ENCODE data around the gene IRF5. TPM values are rescaled to one million over a fixed set of nuclear protein-coding genes. Genes with fewer than 3 reads are reported as not detected.

Gene IRF5
- total and polyA plus RNA-seq, 10 of the 15 experiments (the other 5 are each of a cell fraction or from before 2014, with no cell fraction given) = 5.4 to 90.3 (median 61.7) TPM

DNA sequence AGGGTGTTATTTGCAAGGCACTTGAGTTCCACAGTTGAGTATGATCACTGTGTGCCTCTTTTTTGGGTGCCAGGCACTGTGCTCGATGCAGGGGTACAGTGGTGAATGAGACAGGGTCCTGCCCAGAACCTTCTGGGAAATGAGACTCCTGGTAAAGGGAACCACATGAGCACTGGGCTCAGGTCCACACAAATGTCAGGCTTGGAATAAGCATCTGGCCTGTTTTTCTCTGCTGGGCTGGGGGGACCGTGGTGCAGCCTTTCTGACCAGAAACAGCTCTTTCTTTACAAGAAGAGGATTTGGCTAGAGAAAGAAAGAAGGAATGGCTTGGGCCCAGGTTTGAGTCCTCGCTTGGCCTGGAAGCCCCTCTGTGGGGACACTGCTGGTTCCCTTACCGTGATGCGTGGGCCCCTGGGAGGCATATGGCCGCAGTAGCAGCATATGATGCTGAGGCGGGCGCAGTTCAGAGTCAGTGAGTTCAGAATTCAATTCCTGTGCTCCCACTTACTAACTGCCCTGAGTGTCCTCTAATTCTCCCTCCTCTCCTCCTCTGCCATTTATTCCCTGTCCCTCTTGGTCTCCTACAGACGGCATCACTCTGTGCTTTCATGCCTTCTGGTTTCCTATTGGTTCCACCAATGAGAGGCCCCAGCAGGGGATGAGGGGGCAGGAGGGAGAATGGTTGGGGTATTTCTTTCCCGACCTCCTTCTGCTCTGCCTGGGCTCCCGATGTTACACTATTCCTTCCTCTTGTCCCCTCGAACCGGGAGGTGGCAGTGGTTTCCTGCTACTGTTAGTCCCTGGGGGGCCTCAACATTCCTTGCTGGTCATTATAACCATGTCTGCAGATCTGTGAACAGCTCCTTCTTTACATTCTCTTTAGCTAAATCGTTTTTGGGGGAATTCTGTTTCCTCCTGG is 17.6 kb upstream of the IRF5 start:
- BruUV-seq (replicated peaks) = no TSS peak
- intact Hi-C loops (cut with micrococcal nuclease; ENCODE audit: unreplicated experiment) (no loop called here), in situ Hi-C loops (cut with MboI) (no loop called here)
- TF ChIP-seq TCF7 (IDR thresholded peaks at IDR 0.05; ENCODE audit: borderline replicate concordance) (no peak), RAD21 (IDR thresholded peaks at IDR 0.05; ENCODE audit: insufficient read depth, low read depth, low read length) (peak; percentile 33; the same call in 1 of the 2 replicates)
- TF ChIP-seq, protein P1, sequence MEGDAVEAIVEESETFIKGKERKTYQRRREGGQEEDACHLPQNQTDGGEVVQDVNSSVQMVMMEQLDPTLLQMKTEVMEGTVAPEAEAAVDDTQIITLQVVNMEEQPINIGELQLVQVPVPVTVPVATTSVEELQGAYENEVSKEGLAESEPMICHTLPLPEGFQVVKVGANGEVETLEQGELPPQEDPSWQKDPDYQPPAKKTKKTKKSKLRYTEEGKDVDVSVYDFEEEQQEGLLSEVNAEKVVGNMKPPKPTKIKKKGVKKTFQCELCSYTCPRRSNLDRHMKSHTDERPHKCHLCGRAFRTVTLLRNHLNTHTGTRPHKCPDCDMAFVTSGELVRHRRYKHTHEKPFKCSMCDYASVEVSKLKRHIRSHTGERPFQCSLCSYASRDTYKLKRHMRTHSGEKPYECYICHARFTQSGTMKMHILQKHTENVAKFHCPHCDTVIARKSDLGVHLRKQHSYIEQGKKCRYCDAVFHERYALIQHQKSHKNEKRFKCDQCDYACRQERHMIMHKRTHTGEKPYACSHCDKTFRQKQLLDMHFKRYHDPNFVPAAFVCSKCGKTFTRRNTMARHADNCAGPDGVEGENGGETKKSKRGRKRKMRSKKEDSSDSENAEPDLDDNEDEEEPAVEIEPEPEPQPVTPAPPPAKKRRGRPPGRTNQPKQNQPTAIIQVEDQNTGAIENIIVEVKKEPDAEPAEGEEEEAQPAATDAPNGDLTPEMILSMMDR (IDR thresholded peaks at IDR 0.05 in 2 of 3, conservative IDR thresholded peaks at IDR 0.05 in 1 of 3; ENCODE audit: control insufficient read depth in 2 of 3, extremely low read depth in 1 of 3, insufficient read depth in 1 of 3, low read depth in 3 of 3, low read length in 3 of 3) = peak in 1 of 3 experiments; percentile 36; a peak in 2 of 6 replicates
- no peaks in the 10 kb centered on the region for H3K9me3 ChIP-seq (replicated peaks; ENCODE audit: control insufficient read depth, insufficient read depth, low read length)
- H4K20me1 ChIP-seq (ENCODE audit: control insufficient read depth, insufficient read depth) = no peaks in the 10 kb centered on the region
- no peak for DNase-seq (ENCODE audit: low read depth, low spot score)
- no peak overlapping the region for H3K4me2 ChIP-seq (ENCODE audit: control insufficient read depth, insufficient read depth)
- WGBS (ENCODE audit: insufficient coverage, insufficient replicate concordance, low lambda C conversion rate, missing lambda C conversion rate) = 57% methylated on average over 14 of the region's 14 CpGs
- no peak overlapping the region for H2AFZ ChIP-seq (ENCODE audit: control insufficient read depth, low read depth, low read length)
- H3K27me3 ChIP-seq (replicated peaks in 1 of 2; ENCODE audit: control insufficient read depth in 2 of 2, insufficient read depth in 2 of 2, low read length in 1 of 2) = no peaks in the 10 kb centered on the region
- H3K9ac ChIP-seq (ENCODE audit: control insufficient read depth, insufficient read depth, low read length) = no peak overlapping the region
- RAD21 ChIA-PET (ENCODE audit: unreplicated experiment) = interaction anchor here (1.2 kb wide), 1 partner anchor 20 kb away, joined by 3 read pairs; no protein-coding TSS in a partner anchor
- no peaks in the 10 kb centered on the region for H3K36me3 ChIP-seq (ENCODE audit: control insufficient read depth in 2 of 2, insufficient read depth in 2 of 2, low read length in 1 of 2)
- H3K4me1 ChIP-seq (ENCODE audit: control insufficient read depth, insufficient read depth, low read length) = 0 out of 2 replicates have a peak, but pooled peaks cover 3% of the 10 kb centered on the region
- no peaks in the 10 kb centered on the region for H3K79me2 ChIP-seq (ENCODE audit: control insufficient read depth, insufficient read depth, low read length)
- no peak overlapping the region for H3K4me3 ChIP-seq
- no peak overlapping the region for H3K27ac ChIP-seq (ENCODE audit: control insufficient read depth, insufficient read depth)
- POLR2A ChIA-PET = interaction anchor here (0.6 kb wide), 1 partner anchor 10 kb away, joined by 3 read pairs; no protein-coding TSS in a partner anchor
- ATAC-seq = no peak
- FAIRE-seq = no peak
- CTCF ChIA-PET = interaction anchor here (1.5 to 1.6 kb wide), 2 partner anchors 13 to 20 kb away, joined by 3 to 4 read pairs; no protein-coding TSS in a partner anchor
- SMC1A ChIA-PET (ENCODE audit: uncharacterized antibody, unreplicated experiment) = interaction anchor here (0.6 to 1.4 kb wide), 4 partner anchors 16 to 491 kb away, joined by 3 to 5 read pairs (median 4); no protein-coding TSS in a partner anchor
